GM21360 (cell line): Measurements from ENCODE around the gene SH3YL1.

ENCODE experiments used
- ATAC-seq: cut with Tn5 transposase; IDR thresholded peaks from one replicate; pipeline ENCODE4 v1.9.1; 2021; ENCODE audit warnings: mild to moderate bottlenecking, moderate library complexity; ENCODE audit not compliant: unreplicated experiment

SH3YL1 gene

DNA sequence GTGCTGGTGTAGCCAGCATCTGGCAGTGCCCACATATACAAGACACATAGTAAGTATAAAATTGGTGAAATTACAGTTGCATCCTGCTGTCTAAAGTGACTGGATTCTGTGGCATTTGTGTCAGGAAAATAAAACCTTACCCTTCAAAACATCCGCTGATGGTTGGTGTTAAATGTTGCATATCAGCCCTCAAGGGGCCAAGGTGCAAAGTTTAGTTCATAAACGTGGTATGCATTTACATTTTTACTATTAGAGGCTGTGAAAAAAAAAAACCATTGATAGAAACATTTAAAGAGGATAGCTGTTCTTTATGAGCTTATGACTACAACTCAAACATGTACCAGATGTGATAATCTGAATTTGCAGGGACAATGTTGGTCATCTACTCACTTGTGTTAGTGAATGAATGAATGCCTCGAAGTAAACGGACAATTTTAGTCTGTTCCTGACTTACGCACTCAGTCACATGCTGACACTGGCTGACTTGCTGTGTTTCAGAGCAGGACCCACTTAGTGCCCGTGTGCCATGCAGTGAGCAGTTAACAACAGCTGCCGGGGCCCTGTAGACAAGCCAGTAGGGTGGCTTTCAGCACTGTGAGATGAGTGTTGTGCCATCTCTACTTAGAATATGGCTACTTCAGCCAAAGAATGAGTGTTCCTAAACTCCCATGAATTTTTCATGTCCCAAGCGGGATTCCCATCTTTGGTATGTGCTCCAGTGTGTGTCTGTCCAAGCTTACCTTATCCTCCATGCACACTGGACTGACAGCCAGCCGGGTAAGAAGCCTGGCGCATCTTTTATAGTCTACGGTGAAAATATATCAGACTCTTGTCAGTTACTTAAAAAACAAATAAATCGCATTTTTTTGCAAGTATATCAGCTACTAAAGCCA, 18.8 kb upstream of the SH3YL1 start:
- no peak for ATAC-seq

DNA sequence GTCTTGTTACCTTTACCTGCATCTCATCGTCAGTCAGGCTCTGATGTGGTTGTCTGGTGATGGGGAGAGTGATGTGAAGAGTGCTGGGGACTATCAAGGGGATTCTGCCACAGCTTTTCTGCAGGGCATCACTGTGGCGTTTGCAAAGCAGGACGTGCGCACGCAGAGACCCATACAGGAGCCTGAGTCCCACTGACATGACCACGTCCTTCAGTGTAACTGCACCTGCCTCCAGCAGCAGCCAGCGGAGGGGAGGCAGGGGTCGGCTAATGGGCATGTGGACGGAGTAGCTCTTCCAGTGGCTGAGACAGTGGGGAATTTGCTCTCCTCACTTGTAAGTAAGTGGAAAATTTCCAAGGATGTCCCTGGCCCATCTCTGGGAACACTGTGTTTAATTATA, 17.5 kb upstream of the SH3YL1 start:
- ATAC-seq = no peak

- no peak for ATAC-seq
Observed at GRCh38 chr2:280650-281110, 16.8 kb upstream of the SH3YL1 start.

DNA sequence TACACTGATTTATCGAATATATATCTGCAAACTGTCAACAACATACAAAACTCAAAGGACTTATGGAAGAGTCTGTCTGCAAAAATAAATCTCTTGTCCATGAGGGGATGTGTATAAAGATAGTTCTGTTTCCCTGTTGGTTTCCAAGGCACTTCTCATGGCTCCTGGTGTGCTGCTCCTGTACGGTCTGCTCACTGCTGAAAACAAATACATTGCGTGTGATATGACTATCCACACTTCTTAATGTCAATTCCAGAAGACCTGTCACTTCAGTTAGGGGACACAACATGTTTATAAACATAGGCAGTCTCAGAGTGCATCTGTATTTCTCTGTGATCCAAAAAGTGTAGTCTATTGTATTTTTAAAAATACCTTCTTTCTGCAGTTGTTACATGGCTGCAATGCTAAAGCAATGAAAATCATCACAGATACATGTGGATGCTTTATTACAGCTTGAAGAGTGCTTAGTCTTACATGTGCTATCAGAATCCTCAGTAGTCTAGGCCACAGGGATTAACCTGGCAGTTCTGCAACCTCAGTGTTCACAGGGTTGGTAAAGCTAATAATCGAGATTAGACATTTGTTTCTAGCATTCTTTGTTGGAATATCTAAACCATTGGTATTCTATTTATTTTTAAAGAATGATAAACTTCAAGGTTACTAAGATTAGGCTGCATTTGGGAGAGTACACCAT, 16.3 kb upstream of the SH3YL1 start:
- ATAC-seq = no peak

GRCh38 chr2:279366-279765, 15.5 kb upstream of the SH3YL1 start:
- ATAC-seq = no peak

DNA sequence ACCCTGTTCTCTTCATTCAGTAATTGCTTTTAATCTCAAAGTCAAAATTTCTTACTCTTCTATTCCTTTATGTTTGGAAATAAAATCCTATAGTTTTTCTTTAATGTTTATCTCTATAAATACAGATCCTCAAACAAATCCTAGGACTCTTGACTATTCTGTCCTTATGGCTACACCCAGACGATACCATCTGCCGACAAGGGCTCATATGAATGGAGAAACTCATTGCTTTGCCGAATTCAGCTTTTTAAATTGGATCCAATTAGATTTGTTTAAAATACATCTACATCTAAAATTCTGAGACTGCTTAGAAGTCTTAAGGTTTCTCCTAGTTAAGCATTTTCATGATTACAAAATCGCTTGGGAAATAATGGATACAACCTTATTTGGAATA, 15.1 kb upstream of the SH3YL1 start:
- no peak for ATAC-seq

GRCh38 chr2:278312-278926, 14.6 kb upstream of the SH3YL1 start:
- no peak for ATAC-seq

DNA sequence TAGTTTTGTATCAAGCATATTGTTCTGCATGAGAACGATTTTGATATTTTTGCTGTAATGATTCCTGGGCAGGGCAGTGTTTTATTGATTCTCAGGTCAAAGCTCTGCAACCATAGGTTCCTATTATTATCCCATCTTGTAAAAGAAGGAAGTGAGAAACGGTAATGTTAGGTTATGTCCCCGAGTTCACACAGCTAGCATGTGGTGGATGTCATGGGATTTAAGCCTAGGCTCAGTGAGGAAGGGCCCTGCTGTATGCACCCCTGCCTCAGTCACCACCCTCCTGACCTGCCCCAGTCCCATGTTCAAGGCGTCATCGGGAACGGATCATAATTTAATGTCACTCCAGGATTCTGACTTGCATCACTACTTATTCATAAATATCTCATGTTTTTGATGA, 11.6 kb upstream of the SH3YL1 start:
- peak; percentile 99 for ATAC-seq

GRCh38 chr2:274503-274902, 10.7 kb upstream of the SH3YL1 start:
- no peak for ATAC-seq

DNA sequence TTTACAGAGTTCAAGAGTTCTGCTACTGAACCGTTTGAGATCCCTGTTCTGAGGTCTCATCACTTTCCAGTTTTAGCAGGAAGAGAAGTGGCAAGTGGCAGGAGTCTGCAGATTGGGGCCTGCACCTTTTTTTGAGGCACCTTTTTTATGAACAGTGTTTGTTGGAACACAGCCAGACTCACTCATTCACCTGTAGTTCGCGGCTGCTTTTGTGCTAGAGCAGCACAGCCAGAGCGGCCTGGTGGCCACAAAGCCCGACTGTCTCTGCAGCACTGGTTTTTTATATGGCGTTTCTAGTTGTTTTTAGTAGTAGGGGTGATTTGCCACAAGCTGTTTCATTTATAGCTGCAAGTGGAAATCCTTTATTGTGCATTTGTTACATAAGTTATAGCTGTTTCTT, 9.5 kb upstream of the SH3YL1 start:
- ATAC-seq = no peak

DNA sequence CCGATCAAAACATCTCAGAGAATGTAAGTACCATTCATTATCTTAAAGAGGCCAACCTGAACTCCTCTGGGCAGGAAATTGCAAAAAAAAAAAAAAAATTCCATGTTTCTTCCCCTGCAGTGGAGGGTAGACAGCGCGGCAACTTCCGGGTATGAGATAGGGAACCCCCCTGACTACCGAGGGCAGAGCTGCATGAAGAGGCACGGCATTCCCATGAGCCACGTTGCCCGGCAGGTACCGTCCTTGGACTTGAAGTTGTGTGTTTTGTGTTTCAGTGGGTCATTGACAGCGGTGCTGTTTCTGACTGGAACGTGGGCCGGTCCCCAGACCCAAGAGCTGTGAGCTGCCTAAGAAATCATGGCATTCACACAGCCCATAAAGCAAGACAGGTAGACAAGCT, 8.1 kb upstream of the SH3YL1 start:
- no peak for ATAC-seq

- no peak for ATAC-seq
Observed at GRCh38 chr2:270861-271260, 7.0 kb upstream of the SH3YL1 start.

GRCh38 chr2:269356-270030, 5.7 kb upstream of the SH3YL1 start:
- ATAC-seq = no peak

GRCh38 chr2:268323-268722, 4.5 kb upstream of the SH3YL1 start:
- ATAC-seq = no peak

GRCh38 chr2:264493-265468, 949 bp upstream of the SH3YL1 start, which contains the start of gene ACP1:
Gene ACP1 (plus strand): TSS chr2:264947. CDS start chr2:264965, 18 bp downstream.
- peak; percentile 88 for ATAC-seq

- no peak for ATAC-seq
Observed at GRCh38 chr2:263022-263738, 652 bp downstream of the SH3YL1 start.

DNA sequence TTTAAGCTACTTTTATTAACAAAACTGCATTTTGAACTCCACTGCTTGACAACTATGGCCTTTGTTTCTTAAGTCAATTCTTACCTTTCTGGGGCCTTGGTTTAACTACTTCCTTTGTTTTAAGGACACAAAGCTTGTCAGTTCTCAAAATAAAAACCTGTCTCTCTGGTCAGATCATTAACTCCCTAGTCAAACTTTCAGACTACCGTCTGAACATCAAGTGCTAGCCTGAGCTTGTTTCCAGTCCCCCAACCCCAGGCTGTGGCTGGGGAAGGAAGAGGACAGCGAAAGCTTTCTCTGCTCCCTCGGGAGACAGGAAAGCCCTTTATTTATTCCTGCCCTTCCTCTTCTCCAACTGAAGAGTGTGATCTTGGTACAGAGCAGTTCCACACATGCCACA, 1.7 kb downstream of the SH3YL1 start:
- no peak for ATAC-seq

GRCh38 chr2:260507-261161, 3.2 kb downstream of the SH3YL1 start:
- no peak for ATAC-seq
